Omental fat pad (tissue), 4 donors: ENCODE measurements around the gene OR4C5. TPM values are rescaled to one million over a fixed set of nuclear protein-coding genes. Genes with fewer than 3 reads are reported as not detected.

Source experiments
- total RNA-seq, 4 donors: library from RNA; depleted of rRNA; stranded (reverse); fragments of >200 nt; gene quantifications; one replicate each; pipeline ENCODE4 v1.1.0, GENCODE V29; 2016

Gene OR4C5
- total RNA-seq, 4 donors from 2014 or later, result not detected

Other genes with a start within 250 kb of the OR4C5 start
- gene OR4B1, start 149.7 kb downstream of the OR4C5 start, total RNA-seq, result not detected
- gene OR4X2, start 121.4 kb downstream of the OR4C5 start, total RNA-seq, result not detected
- not detected for gene OR4X1, start 102.6 kb downstream of the OR4C5 start, total RNA-seq
- not detected for gene OR4S1, start 60.2 kb downstream of the OR4C5 start, total RNA-seq
- not detected for gene OR4C3, start 41.5 kb downstream of the OR4C5 start, total RNA-seq
- gene OR4A47, start 122.3 kb upstream of the OR4C5 start, total RNA-seq, result not detected